ENCODE measurements around the gene SPOP. TPM values are rescaled to one million over a fixed set of nuclear protein-coding genes. Genes with fewer than 3 reads are reported as not detected.

Gene SPOP
- total and polyA plus RNA-seq, 2 of the 4 experiments (the other 2 are of a cell fraction) = 24.9 to 47.5 TPM

DNA sequence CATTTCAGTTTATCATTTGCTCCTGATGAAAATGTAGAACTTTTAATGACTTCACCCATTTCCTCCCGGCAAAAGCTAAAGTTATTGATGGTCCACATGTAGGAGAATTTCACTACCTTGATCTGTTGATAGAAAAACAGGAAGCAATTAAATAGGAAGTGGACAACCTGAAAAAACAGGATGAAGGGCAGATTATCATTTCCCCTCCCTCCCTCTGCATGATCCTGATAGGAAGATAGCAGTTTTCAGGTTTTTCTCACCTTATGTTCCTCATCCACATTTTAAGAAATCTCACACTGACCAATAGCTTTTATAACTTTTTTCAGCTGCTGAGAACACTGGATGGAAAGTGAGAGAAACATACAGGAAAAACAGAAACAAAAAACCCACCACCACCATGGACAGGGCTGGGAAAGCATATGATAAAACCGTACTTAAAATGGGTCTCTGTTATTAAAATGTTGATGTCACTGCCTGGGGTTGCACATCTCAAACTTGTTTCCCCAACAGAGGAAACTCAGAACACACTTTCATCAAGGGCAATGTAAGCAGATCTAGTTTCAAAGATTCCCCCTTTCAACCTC is 55.9 kb downstream of the SPOP start:
- H4K91ac ChIP-seq (ENCODE audit: insufficient read depth, low read depth, low read length) = no peak overlapping the region
- H2BK120ac ChIP-seq (ENCODE audit: low read depth, low read length) = no peak overlapping the region
- BruUV-seq (replicated peaks) = no TSS peak
- CTCF ChIA-PET = no interaction called here
- no peak overlapping the region for H3K4me3 ChIP-seq (ENCODE audit: insufficient read depth, low read depth, low read length)
- no peak overlapping the region for H4K5ac ChIP-seq (ENCODE audit: low read depth, low read length)
- no peak overlapping the region for H3K23ac ChIP-seq (ENCODE audit: low read depth, low read length)
- H2BK20ac ChIP-seq (ENCODE audit: low read depth, low read length) = no peak overlapping the region
- WGBS, 2 experiments (ENCODE audit: extremely low coverage in 2 of 2, insufficient read length in 1 of 2) = no CpG with 5 or more reads among the region's 2 CpGs
- H3K79me1 ChIP-seq (ENCODE audit: low read depth in 1 of 2, low read length in 2 of 2) = peaks cover 16 to 55% of the 10 kb centered on the region in 2 experiments; a peak in 3 of 4 replicates
- no peaks in the 10 kb centered on the region for H3K9me3 ChIP-seq (ENCODE audit: control insufficient read depth, insufficient read depth, low read length)
- no peak overlapping the region for H2AK5ac ChIP-seq (ENCODE audit: low read depth, low read length)
- no peak overlapping the region for H4K8ac ChIP-seq (ENCODE audit: low read depth in 2 of 2, low read length in 2 of 2)
- no peaks in the 10 kb centered on the region for H3K9me1 ChIP-seq (ENCODE audit: insufficient read depth, low read length)
- H4K20me1 ChIP-seq (ENCODE audit: insufficient read depth, low read length) = peaks cover 13% of the 10 kb centered on the region; the same call in 1 of the 2 replicates
- H3K9ac ChIP-seq (ENCODE audit: low read depth, low read length) = no peak overlapping the region
- no peak overlapping the region for H3K56ac ChIP-seq (ENCODE audit: extremely low read depth, insufficient read depth, low read length)
- H3K14ac ChIP-seq (replicated peaks; ENCODE audit: low read depth, low read length) = no peak overlapping the region
- no peak overlapping the region for H2BK15ac ChIP-seq (ENCODE audit: low read depth, low read length)
- no peak overlapping the region for H2AFZ ChIP-seq (replicated peaks; ENCODE audit: low read length, poor library complexity)
- H3K4me1 ChIP-seq (ENCODE audit: control insufficient read depth, insufficient read depth, low read length) = peaks cover 7% of the 10 kb centered on the region; the same call in 1 of the 2 replicates
- H3K4me2 ChIP-seq (ENCODE audit: low read depth, low read length) = no peak overlapping the region
- no peak overlapping the region for H2BK5ac ChIP-seq (ENCODE audit: low read depth, low read length, poor library complexity, severe bottlenecking)
- dilution Hi-C loops (cut with HindIII; ENCODE audit: low sequenced_read_pairs, unreplicated experiment) = no loop called here
- in situ Hi-C loops (cut with MboI; ENCODE audit: low sequenced_read_pairs) = no loop called here
- ATAC-seq (ENCODE audit: low read depth) (no peak), DNase-seq (no peak)
- TF ChIP-seq NFE2L2 (IDR thresholded peaks at IDR 0.05; ENCODE audit: low read depth, low read length) (no peak), POLR2A (IDR thresholded peaks at IDR 0.05; ENCODE audit: low read depth, low read length) (no peak), FOS (IDR thresholded peaks at IDR 0.05; ENCODE audit: low read depth, low read length) (no peak), RCOR1 (IDR thresholded peaks at IDR 0.05; ENCODE audit: insufficient replicate concordance, low read length) (no peak), MXI1 (IDR thresholded peaks at IDR 0.05; ENCODE audit: borderline replicate concordance, low read depth, low read length) (no peak), CEBPB (IDR thresholded peaks at IDR 0.05; ENCODE audit: low read depth, low read length) (no peak), MAFK (IDR thresholded peaks at IDR 0.05; ENCODE audit: low read depth, low read length) (no peak), CHD1 (IDR thresholded peaks at IDR 0.05; ENCODE audit: low read depth, low read length) (no peak), BHLHE40 (IDR thresholded peaks at IDR 0.05; ENCODE audit: low read depth, low read length) (no peak), SMC3 (IDR thresholded peaks at IDR 0.05; ENCODE audit: low read depth, low read length) (no peak)
- TF ChIP-seq, protein P1, sequence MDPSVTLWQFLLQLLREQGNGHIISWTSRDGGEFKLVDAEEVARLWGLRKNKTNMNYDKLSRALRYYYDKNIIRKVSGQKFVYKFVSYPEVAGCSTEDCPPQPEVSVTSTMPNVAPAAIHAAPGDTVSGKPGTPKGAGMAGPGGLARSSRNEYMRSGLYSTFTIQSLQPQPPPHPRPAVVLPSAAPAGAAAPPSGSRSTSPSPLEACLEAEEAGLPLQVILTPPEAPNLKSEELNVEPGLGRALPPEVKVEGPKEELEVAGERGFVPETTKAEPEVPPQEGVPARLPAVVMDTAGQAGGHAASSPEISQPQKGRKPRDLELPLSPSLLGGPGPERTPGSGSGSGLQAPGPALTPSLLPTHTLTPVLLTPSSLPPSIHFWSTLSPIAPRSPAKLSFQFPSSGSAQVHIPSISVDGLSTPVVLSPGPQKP (IDR thresholded peaks at IDR 0.05; ENCODE audit: borderline replicate concordance, low read depth, low read length) = no peak
- TF ChIP-seq, protein P2, sequence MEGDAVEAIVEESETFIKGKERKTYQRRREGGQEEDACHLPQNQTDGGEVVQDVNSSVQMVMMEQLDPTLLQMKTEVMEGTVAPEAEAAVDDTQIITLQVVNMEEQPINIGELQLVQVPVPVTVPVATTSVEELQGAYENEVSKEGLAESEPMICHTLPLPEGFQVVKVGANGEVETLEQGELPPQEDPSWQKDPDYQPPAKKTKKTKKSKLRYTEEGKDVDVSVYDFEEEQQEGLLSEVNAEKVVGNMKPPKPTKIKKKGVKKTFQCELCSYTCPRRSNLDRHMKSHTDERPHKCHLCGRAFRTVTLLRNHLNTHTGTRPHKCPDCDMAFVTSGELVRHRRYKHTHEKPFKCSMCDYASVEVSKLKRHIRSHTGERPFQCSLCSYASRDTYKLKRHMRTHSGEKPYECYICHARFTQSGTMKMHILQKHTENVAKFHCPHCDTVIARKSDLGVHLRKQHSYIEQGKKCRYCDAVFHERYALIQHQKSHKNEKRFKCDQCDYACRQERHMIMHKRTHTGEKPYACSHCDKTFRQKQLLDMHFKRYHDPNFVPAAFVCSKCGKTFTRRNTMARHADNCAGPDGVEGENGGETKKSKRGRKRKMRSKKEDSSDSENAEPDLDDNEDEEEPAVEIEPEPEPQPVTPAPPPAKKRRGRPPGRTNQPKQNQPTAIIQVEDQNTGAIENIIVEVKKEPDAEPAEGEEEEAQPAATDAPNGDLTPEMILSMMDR (conservative IDR thresholded peaks at IDR 0.05; ENCODE audit: low read depth, low read length) = no peak
- H3K27me3 ChIP-seq (ENCODE audit: control insufficient read depth, insufficient read depth, low read length) = no peaks in the 10 kb centered on the region
- intact Hi-C loops (cut with micrococcal nuclease) = no loop called here
- H2AK9ac ChIP-seq (replicated peaks; ENCODE audit: low read depth, low read length, poor library complexity) = no peak overlapping the region
- H3K36me3 ChIP-seq (ENCODE audit: control insufficient read depth, insufficient read depth, low read length) = peaks cover 17% of the 10 kb centered on the region
- H3K27ac ChIP-seq (ENCODE audit: insufficient read depth, low read length) = no peak overlapping the region
- H3K4ac ChIP-seq (ENCODE audit: low read depth, low read length) = no peak overlapping the region
- POLR2A ChIA-PET (ENCODE audit: unreplicated experiment) = interaction anchor here (0.6 kb wide), 1 partner anchor 54 kb away, joined by 3 read pairs; no protein-coding TSS in a partner anchor
- no peak overlapping the region for H3K18ac ChIP-seq (ENCODE audit: low read depth, low read length)
